Measurements from ENCODE around the gene JAZF1.
"Not testable (repeated sequence)": the region's sequence is repeated elsewhere in the genome, so short reads cannot be mapped to it uniquely, and the experiment has no call there.

The JAZF1 gene

DNA sequence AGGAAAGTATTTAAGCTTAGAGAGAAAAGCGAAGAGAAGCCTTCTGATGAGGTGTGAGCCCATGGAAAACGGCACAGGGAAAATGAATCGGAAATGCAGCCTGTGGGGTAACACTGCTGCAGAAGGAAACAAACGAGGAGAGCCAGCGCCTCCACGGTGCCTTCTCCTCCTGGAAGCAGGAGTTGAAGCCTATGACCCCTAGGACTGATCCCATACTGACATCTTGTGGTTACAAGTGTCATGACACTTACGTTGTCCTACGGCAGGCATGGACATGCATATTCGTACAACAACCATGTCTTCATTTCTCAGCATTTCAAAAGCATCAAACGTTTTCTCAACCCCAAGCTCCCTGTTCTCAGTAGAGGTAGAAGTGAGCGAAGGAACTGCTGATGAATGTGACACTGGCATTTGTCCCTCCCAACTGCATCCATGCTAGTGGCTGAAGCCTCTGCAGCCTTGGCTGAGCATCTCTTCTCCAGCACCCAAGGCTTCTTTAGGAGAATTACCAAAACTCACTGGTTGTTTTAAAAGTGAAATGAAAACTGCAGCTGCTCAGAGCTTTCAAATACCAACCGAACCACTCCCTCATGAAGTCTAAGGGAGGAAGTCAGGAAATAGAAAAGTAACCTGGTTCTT is 160.2 kb downstream of the JAZF1 start:
- peak; percentile 74 to 85 for ATAC-seq (replicated peaks)
- peak overlapping the region; percentile 15 for H3K27ac Mint-ChIP-seq
- H3K27me3 Mint-ChIP-seq = no peaks in the 10 kb centered on the region
- peak; percentile 31 for DNase-seq
- H3K9me3 Mint-ChIP-seq = peaks cover 0 to 2% of the 10 kb centered on the region in 2 donors
- H3K4me1 Mint-ChIP-seq = peaks cover 30% of the 10 kb centered on the region in 2 donors
- H3K36me3 Mint-ChIP-seq = peaks cover 24 to 25% of the 10 kb centered on the region in 2 donors
- H3K4me3 Mint-ChIP-seq = no peak overlapping the region

DNA sequence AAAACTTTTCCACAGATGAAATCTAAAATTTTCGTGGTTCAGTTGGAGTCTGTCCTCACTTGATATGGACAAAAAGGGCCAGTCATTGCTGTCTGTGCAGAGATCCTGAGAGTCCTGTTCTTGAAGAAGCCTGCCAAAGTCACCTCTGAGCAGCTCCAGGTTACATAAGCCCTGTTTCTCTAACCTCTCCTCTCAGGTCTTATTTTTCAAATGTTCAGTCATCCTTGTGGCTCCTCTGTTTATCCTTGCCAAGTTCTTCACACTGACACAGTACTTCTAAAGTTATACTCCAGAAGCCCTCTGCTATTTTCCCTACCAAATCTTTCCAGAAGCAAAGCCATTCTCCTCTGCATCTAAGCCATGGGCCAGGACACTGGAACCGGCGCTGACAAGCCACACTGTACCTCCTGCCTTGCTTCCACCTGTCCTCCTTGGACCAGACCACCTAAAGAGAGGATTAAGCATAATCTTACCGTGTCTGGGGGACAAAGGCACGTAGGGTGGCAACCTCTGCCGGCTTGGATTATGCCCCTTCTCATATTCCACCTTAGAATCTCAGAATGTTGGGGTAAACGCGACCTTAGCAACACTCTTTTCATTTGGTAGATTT is 161.6 kb downstream of the JAZF1 start:
- no peak for DNase-seq
- Mint-ChIP-seq H3K4me1 (peaks cover 26 to 30% of the 10 kb centered on the region in 2 donors), H3K27ac (no peak overlapping the region), H3K4me3 (no peak overlapping the region), H3K9me3 (peaks cover 0 to 8% of the 10 kb centered on the region in 2 donors), H3K27me3 (no peaks in the 10 kb centered on the region), H3K36me3 (peaks cover 28 to 37% of the 10 kb centered on the region in 2 donors)
- no peak for ATAC-seq (replicated peaks)

DNA sequence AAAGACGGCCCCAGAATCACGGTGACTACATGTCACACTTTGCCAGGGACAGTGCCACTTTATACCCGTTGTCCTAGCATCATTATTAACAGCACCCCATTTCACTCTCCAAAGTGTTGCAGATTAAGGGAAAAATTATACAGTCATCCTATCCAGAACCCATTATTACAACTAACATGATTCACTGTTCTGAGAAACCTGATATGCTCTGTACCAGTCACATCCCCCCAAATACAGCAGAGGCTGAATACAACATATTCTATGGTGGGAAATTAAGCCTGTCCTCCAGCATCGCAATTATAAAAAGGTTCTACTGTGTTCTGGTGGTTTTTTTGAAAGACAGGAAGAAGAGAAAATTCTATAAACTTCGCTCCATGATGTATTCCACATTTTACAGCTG is 162.1 kb downstream of the JAZF1 start:
- peaks cover 25 to 40% of the 10 kb centered on the region in 2 donors for H3K36me3 Mint-ChIP-seq
- no peak for ATAC-seq (replicated peaks)

DNA sequence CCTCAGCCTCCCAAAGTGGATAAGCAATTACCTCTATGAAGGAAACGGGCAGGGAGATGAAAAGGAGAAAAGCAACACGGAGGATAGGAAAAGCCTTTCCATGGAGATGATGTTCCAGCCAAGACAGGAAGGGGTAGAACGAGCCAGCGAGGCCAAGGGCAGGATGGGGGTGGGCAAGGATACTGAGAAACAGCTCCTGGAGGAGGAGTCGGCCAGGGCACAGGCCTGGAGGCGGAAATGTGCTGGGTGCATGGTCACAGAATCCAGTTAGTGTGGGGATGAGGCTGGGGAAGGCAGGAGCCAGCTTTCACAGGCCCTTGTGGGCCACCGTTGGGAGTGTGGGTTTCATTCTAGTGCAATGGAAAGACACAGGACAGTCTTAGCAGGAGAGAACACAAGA is 162.6 kb downstream of the JAZF1 start:
- ATAC-seq (replicated peaks) (no peak), DNase-seq (no peak)
- peaks cover 27 to 43% of the 10 kb centered on the region in 2 donors for H3K36me3 Mint-ChIP-seq
- H3K9me3 Mint-ChIP-seq = peaks cover 0 to 8% of the 10 kb centered on the region in 2 donors
- no peak overlapping the region for H3K4me3 Mint-ChIP-seq
- H3K4me1 Mint-ChIP-seq = peaks cover 28 to 36% of the 10 kb centered on the region in 2 donors
- no peaks in the 10 kb centered on the region for H3K27me3 Mint-ChIP-seq
- no peak overlapping the region for H3K27ac Mint-ChIP-seq

More for the DNA sequence above, 162.1 kb downstream of the JAZF1 start:
- no peak for DNase-seq
- Mint-ChIP-seq H3K4me3 (no peak overlapping the region), H3K4me1 (peaks cover 26 to 31% of the 10 kb centered on the region in 2 donors), H3K27ac (no peak overlapping the region), H3K9me3 (peaks cover 0 to 8% of the 10 kb centered on the region in 2 donors), H3K27me3 (no peaks in the 10 kb centered on the region)

DNA sequence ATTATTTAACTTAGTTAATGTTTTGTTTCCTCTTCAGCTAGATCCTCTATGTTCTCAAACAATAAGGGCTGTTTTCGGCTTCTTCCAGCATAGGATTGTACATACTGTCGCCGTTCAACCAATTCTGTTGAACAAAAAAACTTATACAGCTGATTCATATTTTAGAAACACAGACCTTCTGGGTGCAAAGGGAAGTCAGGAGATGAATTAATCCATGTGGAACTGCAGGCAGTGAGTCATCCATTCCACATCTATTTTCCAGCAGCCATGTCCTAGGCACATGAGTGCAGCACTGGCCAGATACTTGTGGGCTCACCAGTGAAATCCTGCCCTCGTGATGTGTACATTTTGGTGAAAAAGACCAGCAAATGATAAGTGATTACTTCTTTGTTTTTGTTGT is 163.2 kb downstream of the JAZF1 start:
- DNase-seq = no peak
- H3K4me1 Mint-ChIP-seq = peaks cover 27 to 42% of the 10 kb centered on the region in 2 donors
- H3K36me3 Mint-ChIP-seq = peaks cover 30 to 42% of the 10 kb centered on the region in 2 donors
- H3K4me3 Mint-ChIP-seq = peak overlapping the region in 1 of 2 donors; percentile 65
- H3K27me3 Mint-ChIP-seq = no peaks in the 10 kb centered on the region
- ATAC-seq (replicated peaks) = no peak
- H3K9me3 Mint-ChIP-seq = peaks cover 0 to 8% of the 10 kb centered on the region in 2 donors
- no peak overlapping the region for H3K27ac Mint-ChIP-seq

DNA sequence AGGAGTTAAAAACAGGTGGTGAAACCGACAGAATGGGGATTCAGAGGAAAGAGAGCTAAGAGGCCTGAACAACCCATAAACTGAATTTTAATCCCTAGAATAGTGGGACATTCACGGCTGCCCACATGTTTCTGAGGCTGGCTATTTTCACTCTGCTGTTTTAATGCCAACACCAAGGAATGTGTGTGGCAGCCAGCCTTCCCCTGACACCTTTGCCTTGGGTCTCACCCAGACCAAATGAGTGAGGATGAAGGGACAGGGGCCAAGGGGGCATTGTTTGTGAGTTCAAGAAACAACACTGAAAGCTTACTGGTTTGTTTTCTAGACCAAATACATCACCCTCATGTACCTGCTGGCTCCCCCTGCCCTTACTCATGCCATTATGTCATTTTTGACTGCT is 164.3 kb downstream of the JAZF1 start:
- Mint-ChIP-seq H3K4me1 (peaks cover 26 to 37% of the 10 kb centered on the region in 2 donors), H3K9me3 (peaks cover 0 to 8% of the 10 kb centered on the region in 2 donors), H3K36me3 (peaks cover 33 to 46% of the 10 kb centered on the region in 2 donors), H3K4me3 (no peak overlapping the region), H3K27ac (peak overlapping the region; percentile 49), H3K27me3 (no peaks in the 10 kb centered on the region)
- ATAC-seq (replicated peaks) = no peak
- DNase-seq = no peak

DNA sequence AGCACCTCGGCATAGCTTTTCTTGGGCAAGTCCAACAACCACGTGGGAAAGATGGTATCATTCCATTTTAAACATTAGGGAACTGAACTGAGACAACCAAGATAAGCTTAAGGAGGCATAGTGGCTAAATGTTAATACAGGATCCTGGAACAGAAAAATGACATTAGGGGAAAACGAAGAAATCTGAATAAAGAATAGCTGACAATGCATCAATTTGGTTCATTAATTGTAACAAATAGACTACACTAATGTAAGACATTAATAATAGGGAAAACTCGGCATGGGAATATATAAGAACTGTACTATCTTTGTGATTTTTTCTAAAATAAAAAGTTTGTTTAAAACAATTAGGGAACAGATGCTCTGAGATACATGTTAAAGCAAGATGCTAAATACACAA is 165.4 kb downstream of the JAZF1 start:
- no peak for DNase-seq
- Mint-ChIP-seq H3K27me3 (no peaks in the 10 kb centered on the region), H3K36me3 (peaks cover 33 to 48% of the 10 kb centered on the region in 2 donors), H3K4me3 (no peak overlapping the region), H3K4me1 (peaks cover 24 to 34% of the 10 kb centered on the region in 2 donors), H3K27ac (no peak overlapping the region), H3K9me3 (peaks cover 0 to 8% of the 10 kb centered on the region in 2 donors)
- ATAC-seq (replicated peaks) = no peak

DNA sequence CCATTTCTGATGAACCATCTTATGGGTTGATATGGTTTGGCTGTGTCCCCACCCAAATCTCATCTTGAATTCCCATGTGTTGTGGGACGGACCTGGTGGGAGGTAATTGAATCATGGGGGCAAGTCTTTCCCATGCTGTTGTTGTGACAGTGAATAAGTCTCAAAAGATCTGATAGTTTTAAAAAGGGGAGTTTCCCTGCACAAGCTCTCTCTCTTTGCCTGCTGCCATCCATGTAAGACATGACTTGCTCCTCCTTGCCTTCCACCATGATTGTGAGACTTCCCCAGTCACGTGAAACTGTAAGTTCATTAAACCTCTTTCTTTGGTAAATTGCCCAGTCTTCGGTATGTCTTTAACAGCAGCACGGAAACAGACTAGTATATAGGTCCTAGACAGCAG is 166.3 kb downstream of the JAZF1 start:
- H3K4me3 Mint-ChIP-seq; H3K27ac Mint-ChIP-seq; ATAC-seq (replicated peaks); DNase-seq; H3K27me3 Mint-ChIP-seq; H3K9me3 Mint-ChIP-seq: not testable (repeated sequence)
- H3K36me3 Mint-ChIP-seq = peaks cover 33 to 48% of the 10 kb centered on the region in 2 donors
- H3K4me1 Mint-ChIP-seq = peaks cover 25 to 37% of the 10 kb centered on the region in 2 donors

DNA sequence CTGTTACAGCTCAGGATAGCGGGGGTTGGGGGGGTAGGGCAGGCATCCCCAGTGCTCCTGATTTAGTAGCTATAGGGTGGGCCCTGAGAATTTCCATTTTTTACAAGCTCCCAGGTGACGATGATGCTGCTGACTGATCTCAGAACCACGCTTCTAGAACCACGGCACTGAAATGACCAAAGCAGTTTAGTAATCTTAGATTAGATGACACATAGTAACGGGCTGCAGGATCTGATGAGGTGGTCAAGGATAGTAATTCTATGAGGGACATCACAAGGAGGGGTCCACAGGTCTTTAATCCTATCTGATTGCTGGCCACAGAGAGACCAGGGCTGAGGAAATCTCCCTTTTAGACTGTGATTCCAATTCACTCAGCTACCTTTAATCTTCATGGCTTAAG is 167.2 kb downstream of the JAZF1 start:
- Mint-ChIP-seq H3K36me3 (peaks cover 33 to 47% of the 10 kb centered on the region in 2 donors), H3K9me3 (peaks cover 0 to 8% of the 10 kb centered on the region in 2 donors), H3K4me3 (no peak overlapping the region), H3K27me3 (no peaks in the 10 kb centered on the region), H3K27ac (no peak overlapping the region), H3K4me1 (peaks cover 27 to 46% of the 10 kb centered on the region in 2 donors)
- ATAC-seq (replicated peaks) = peak in 1 of 2 donors; percentile 36
- DNase-seq = no peak

DNA sequence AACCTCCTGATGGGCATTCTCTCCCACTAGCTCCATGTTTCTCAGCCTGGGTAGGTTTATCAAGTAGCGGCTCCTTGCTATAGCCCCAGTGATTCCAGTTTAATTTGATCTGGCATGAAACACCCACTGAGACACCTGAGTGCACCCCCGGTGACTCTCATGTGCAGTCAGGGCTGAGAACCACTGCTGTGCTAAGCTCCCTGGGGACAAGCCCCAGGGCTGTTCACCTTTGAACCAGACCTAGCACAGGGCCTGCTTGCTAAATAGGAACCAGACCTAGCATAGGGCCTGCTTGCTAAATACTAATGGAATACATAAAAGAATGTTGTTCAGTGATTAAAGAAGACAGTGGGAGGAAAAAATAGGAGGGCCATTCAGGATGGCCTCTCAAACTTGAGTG is 167.6 kb downstream of the JAZF1 start:
- H3K4me3 Mint-ChIP-seq = no peak overlapping the region
- H3K27me3 Mint-ChIP-seq = no peaks in the 10 kb centered on the region
- H3K9me3 Mint-ChIP-seq = peaks cover 0 to 8% of the 10 kb centered on the region in 2 donors
- H3K4me1 Mint-ChIP-seq = peaks cover 26 to 45% of the 10 kb centered on the region in 2 donors
- DNase-seq = no peak
- H3K27ac Mint-ChIP-seq = peak overlapping the region; percentile 47
- H3K36me3 Mint-ChIP-seq = peaks cover 31 to 43% of the 10 kb centered on the region in 2 donors
- ATAC-seq (replicated peaks) = peak in 1 of 2 donors; percentile 44

DNA sequence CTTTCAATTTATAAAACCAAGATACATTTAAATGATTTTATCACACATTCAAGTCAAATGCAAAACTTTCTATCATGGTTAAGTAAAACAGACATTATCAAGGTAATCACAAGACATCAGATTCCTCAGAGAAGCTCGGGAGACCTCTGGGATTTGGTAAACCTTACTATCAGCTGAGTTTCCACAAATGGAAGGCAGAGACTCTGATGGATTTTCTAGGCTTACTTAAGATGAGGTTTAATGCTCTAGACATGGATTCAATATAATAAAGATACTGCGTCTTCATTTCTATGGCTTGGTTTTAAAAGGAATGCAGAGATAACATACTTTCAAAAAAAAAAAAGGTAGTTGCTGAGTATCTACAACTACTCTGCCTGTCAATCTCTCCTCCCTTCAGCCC is 171.7 kb downstream of the JAZF1 start:
- Mint-ChIP-seq H3K36me3 (peaks cover 11 to 22% of the 10 kb centered on the region in 2 donors), H3K27ac (no peak overlapping the region), H3K9me3 (no peaks in the 10 kb centered on the region), H3K4me3 (no peak overlapping the region), H3K27me3 (no peaks in the 10 kb centered on the region), H3K4me1 (peaks cover 30 to 59% of the 10 kb centered on the region in 2 donors)
- DNase-seq (no peak), ATAC-seq (replicated peaks) (no peak)

DNA sequence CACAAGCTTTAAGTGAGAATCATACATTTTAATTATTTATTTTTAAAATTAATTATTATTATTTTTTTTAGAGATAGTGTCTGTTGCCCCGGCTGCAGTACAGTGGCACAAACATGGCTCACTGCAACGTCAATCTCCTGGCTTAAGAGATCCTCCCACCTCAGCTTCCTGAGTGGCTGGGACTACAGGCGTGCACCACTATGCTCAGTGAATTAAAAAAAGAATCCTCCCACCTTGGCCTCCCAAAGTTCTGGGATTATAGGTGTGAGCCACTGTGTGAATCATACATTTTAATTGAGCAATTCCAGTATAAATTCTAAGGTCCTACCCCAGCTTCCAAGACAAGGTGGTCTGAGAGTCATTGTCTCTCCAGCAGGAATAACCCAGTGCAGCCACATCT is 172.4 kb downstream of the JAZF1 start:
- H3K9me3 Mint-ChIP-seq = no peaks in the 10 kb centered on the region
- peaks cover 29 to 61% of the 10 kb centered on the region in 2 donors for H3K4me1 Mint-ChIP-seq
- ATAC-seq (replicated peaks) (no peak), DNase-seq (no peak)
- H3K27ac Mint-ChIP-seq = peak overlapping the region; percentile 9
- no peaks in the 10 kb centered on the region for H3K27me3 Mint-ChIP-seq
- H3K36me3 Mint-ChIP-seq = peaks cover 16 to 18% of the 10 kb centered on the region in 2 donors
- H3K4me3 Mint-ChIP-seq = no peak overlapping the region

DNA sequence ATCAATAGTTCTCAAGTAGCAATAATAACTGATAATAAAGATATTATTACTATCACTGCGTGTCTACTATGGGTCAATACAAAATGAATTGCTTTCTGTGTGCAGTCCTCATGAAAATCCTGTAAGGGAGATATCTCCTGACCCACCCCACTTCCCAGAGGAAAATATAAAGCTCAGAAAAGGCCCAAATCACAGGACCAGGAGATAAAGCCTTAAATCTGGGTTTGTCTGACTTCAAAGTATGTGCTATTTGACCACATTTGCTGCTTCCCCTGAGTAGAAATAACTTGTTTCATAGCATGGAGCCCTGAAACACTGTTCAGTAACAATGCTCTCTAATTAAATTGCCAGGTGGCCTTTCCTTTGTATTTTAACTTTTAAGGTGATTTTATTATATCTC is 174.1 kb downstream of the JAZF1 start:
- H3K27ac Mint-ChIP-seq = no peak overlapping the region

DNA sequence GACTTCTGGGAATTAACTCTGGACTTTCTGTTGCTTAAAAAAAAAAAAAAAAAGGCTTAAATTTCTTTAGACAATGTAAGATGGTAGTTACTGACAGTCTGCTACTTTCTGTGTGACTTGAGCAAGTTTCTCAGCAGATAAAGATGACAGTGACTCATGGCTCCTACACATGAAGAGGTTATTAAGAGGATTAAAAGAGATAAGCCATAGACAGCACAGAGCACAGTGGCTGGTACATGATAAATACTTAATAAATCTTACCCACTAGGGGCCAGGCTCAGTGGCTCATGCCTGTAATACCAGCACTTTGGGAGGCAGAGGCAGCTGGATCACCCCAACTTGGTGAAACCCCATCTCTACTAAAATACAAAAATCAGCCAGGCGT is 174.8 kb downstream of the JAZF1 start:
- H3K9me3 Mint-ChIP-seq = no peaks in the 10 kb centered on the region
- H3K36me3 Mint-ChIP-seq = peaks cover 9 to 11% of the 10 kb centered on the region in 2 donors
- peaks cover 25 to 62% of the 10 kb centered on the region in 2 donors for H3K4me1 Mint-ChIP-seq
- no peaks in the 10 kb centered on the region for H3K27me3 Mint-ChIP-seq
- no peak for ATAC-seq (replicated peaks)
- no peak overlapping the region for H3K27ac Mint-ChIP-seq
- no peak for DNase-seq
- no peak overlapping the region for H3K4me3 Mint-ChIP-seq

More for the DNA sequence above, 174.1 kb downstream of the JAZF1 start:
- no peaks in the 10 kb centered on the region for H3K27me3 Mint-ChIP-seq
- ATAC-seq (replicated peaks) (no peak), DNase-seq (no peak)
- peaks cover 27 to 59% of the 10 kb centered on the region in 2 donors for H3K4me1 Mint-ChIP-seq
- peaks cover 11 to 12% of the 10 kb centered on the region in 2 donors for H3K36me3 Mint-ChIP-seq
- no peaks in the 10 kb centered on the region for H3K9me3 Mint-ChIP-seq
- no peak overlapping the region for H3K4me3 Mint-ChIP-seq

Data from stimulated activated naive B cell treated with anti-CD40 and anti-IgM and Interleukin-4, amounts not matched to agents 10 μg/mL and 1 μg/mL and 100 μg/mL, for 72 hours (primary cell).